ENCODE data around the gene EXD3. TPM values are rescaled to one million over a fixed set of nuclear protein-coding genes. Genes with fewer than 3 reads are reported as not detected.
"Not testable (repeated sequence)": the region's sequence is repeated elsewhere in the genome, so short reads cannot be mapped to it uniquely, and the experiment has no call there.

Gene EXD3
- polyA plus RNA-seq, 1 of the 3 experiments (the other 2 are of a cell fraction) = 11.5 TPM

GRCh38 chr9:137466389-137467085 lies 43.6 kb upstream of the EXD3 start:
- CTCF ChIA-PET = not testable (repeated sequence)

GRCh38 chr9:137465720-137466388 lies 42.9 kb upstream of the EXD3 start:
- H3K9me3 ChIP-seq = no peaks in the 10 kb centered on the region
- H2AFZ ChIP-seq (ENCODE audit: low read depth) = no peak overlapping the region
- H3K79me2 ChIP-seq (ENCODE audit: insufficient read depth) = no peaks in the 10 kb centered on the region
- no peak for DNase-seq
- no peak for TF ChIP-seq RAD21 (IDR thresholded peaks at IDR 0.05; ENCODE audit: low read length)
- no peak overlapping the region for H3K4me2 ChIP-seq
- no peaks in the 10 kb centered on the region for H3F3A ChIP-seq (replicated peaks; ENCODE audit: insufficient read depth)
- POLR2A ChIA-PET = no interaction called here
- H3K4me3 ChIP-seq (ENCODE audit: low read depth in 2 of 2, low read length in 1 of 2) = no peak overlapping the region
- no peaks in the 10 kb centered on the region for H4K20me1 ChIP-seq (ENCODE audit: insufficient read depth)
- no peak overlapping the region for H3K9ac ChIP-seq
- no peaks in the 10 kb centered on the region for H3K9me2 ChIP-seq
- no peaks in the 10 kb centered on the region for H3K27me3 ChIP-seq (ENCODE audit: insufficient read depth)
- H3K36me3 ChIP-seq (replicated peaks in 1 of 2; ENCODE audit: control insufficient read depth in 1 of 2, insufficient read depth in 2 of 2, low read length in 1 of 2) = no peaks in the 10 kb centered on the region
- H3K4me1 ChIP-seq (ENCODE audit: control insufficient read depth in 1 of 2, insufficient read depth in 2 of 2, low read depth in 1 of 2, low read length in 1 of 2) = no peaks in the 10 kb centered on the region; a peak in 1 of 4 replicates
- no peak overlapping the region for H3K27ac ChIP-seq (ENCODE audit: low read depth in 2 of 2, low read length in 1 of 2)
- CTCF ChIA-PET = no interaction called here
- WGBS (ENCODE audit: low lambda C conversion rate) = 83% methylated on average over 23 of the region's 23 CpGs

More at GRCh38 chr9:137466389-137467085, 43.6 kb upstream of the EXD3 start:
- 82% methylated on average over 35 of the region's 35 CpGs for WGBS (ENCODE audit: low lambda C conversion rate)
- H3F3A ChIP-seq (replicated peaks; ENCODE audit: insufficient read depth); H3K27me3 ChIP-seq (ENCODE audit: insufficient read depth); H3K9me3 ChIP-seq; DNase-seq; H3K9ac ChIP-seq; H3K36me3 ChIP-seq (replicated peaks in 1 of 2; ENCODE audit: control insufficient read depth in 1 of 2, insufficient read depth in 2 of 2, low read length in 1 of 2); POLR2A ChIA-PET; H3K79me2 ChIP-seq (ENCODE audit: insufficient read depth); H3K27ac ChIP-seq (ENCODE audit: low read depth in 2 of 2, low read length in 1 of 2); H2AFZ ChIP-seq (ENCODE audit: low read depth); H3K4me3 ChIP-seq (ENCODE audit: low read depth in 2 of 2, low read length in 1 of 2); H4K20me1 ChIP-seq (ENCODE audit: insufficient read depth); H3K4me1 ChIP-seq (ENCODE audit: control insufficient read depth in 1 of 2, insufficient read depth in 2 of 2, low read depth in 1 of 2, low read length in 1 of 2); H3K9me2 ChIP-seq; H3K4me2 ChIP-seq: not testable (repeated sequence)

GRCh38 chr9:137465000-137465719 lies 42.2 kb upstream of the EXD3 start:
- H3K9me2 ChIP-seq = no peaks in the 10 kb centered on the region
- no peaks in the 10 kb centered on the region for H3K27me3 ChIP-seq (ENCODE audit: insufficient read depth)
- no peak overlapping the region for H3K27ac ChIP-seq (ENCODE audit: low read depth in 2 of 2, low read length in 1 of 2)
- H3K4me2 ChIP-seq = no peak overlapping the region
- no peak for DNase-seq
- H4K20me1 ChIP-seq (ENCODE audit: insufficient read depth) = no peaks in the 10 kb centered on the region
- H2AFZ ChIP-seq (ENCODE audit: low read depth) = no peak overlapping the region
- H3K9me3 ChIP-seq = no peaks in the 10 kb centered on the region
- ChIA-PET POLR2A (no interaction called here), CTCF (no interaction called here)
- H3K36me3 ChIP-seq (replicated peaks in 1 of 2; ENCODE audit: control insufficient read depth in 1 of 2, insufficient read depth in 2 of 2, low read length in 1 of 2) = no peaks in the 10 kb centered on the region
- H3K4me3 ChIP-seq (ENCODE audit: low read depth in 2 of 2, low read length in 1 of 2) = no peak overlapping the region
- no peak overlapping the region for H3K9ac ChIP-seq
- H3K4me1 ChIP-seq (ENCODE audit: control insufficient read depth in 1 of 2, insufficient read depth in 2 of 2, low read depth in 1 of 2, low read length in 1 of 2) = no peaks in the 10 kb centered on the region; a peak in 1 of 4 replicates
- no peak for TF ChIP-seq SMC3 (IDR thresholded peaks at IDR 0.05; ENCODE audit: low read depth, low read length)
- no peak for TF ChIP-seq USF1 (IDR thresholded peaks at IDR 0.05; ENCODE audit: borderline replicate concordance, low read depth)
- TF ChIP-seq MXI1 (IDR thresholded peaks at IDR 0.05; ENCODE audit: low read depth, low read length) = no peak
- TF ChIP-seq POLR2AphosphoS5 (IDR thresholded peaks at IDR 0.05; ENCODE audit: low read depth, low read length) = no peak
- TF ChIP-seq RAD21 (IDR thresholded peaks at IDR 0.05; ENCODE audit: low read length) = no peak
- TF ChIP-seq GATA2 (CRISPR knock-in tag; IDR thresholded peaks at IDR 0.05) = no peak
- no peak for TF ChIP-seq RFX5 (IDR thresholded peaks at IDR 0.05; ENCODE audit: low read length)
- no peak for TF ChIP-seq PBX3 (IDR thresholded peaks at IDR 0.05)
- no peak for TF ChIP-seq JUND (IDR thresholded peaks at IDR 0.05)
- no peak for TF ChIP-seq NFIC (IDR thresholded peaks at IDR 0.05; ENCODE audit: borderline replicate concordance)
- TF ChIP-seq RCOR1 (IDR thresholded peaks at IDR 0.05; ENCODE audit: low read length) = no peak
- TF ChIP-seq SIN3A (IDR thresholded peaks at IDR 0.05; ENCODE audit: borderline replicate concordance, low read depth, low read length) = no peak
- no peak for TF ChIP-seq CHD2 (IDR thresholded peaks at IDR 0.05; ENCODE audit: low read length, partially characterized antibody)
- TF ChIP-seq EP300 (IDR thresholded peaks at IDR 0.05; ENCODE audit: borderline replicate concordance in 1 of 2, low read depth in 1 of 2, low read length in 1 of 2) = no peak
- TF ChIP-seq ELF1 (IDR thresholded peaks at IDR 0.05) = no peak
- no peak for TF ChIP-seq TAF1 (IDR thresholded peaks at IDR 0.05; ENCODE audit: borderline replicate concordance, low read depth, low read length)
- TF ChIP-seq FOSL2 (IDR thresholded peaks at IDR 0.05; ENCODE audit: borderline replicate concordance, low read depth) = no peak
- 83% methylated on average over 10 of the region's 23 CpGs for WGBS (ENCODE audit: low lambda C conversion rate)
- H3F3A ChIP-seq (replicated peaks; ENCODE audit: insufficient read depth) = no peaks in the 10 kb centered on the region
- H3K79me2 ChIP-seq (ENCODE audit: insufficient read depth) = no peaks in the 10 kb centered on the region

All from SK-N-SH (cell line).